Stimulated activated CD8-positive, alpha-beta memory T cell treated with anti-CD3 and anti-CD28 coated beads, Interleukin-7, amount 100 ng/mL, for 1 hour (primary cell): ENCODE results near the gene OCA2.
"Not testable (repeated sequence)": the region's sequence is repeated elsewhere in the genome, so short reads cannot be mapped to it uniquely, and the experiment has no call there.

Experiments
- DNase-seq, 2 donors: peaks; one replicate each; pipeline ENCODE4 v3.0.0-alpha.2; 2020; ENCODE audit warnings: low read depth in 2 of 2

Gene OCA2

DNA sequence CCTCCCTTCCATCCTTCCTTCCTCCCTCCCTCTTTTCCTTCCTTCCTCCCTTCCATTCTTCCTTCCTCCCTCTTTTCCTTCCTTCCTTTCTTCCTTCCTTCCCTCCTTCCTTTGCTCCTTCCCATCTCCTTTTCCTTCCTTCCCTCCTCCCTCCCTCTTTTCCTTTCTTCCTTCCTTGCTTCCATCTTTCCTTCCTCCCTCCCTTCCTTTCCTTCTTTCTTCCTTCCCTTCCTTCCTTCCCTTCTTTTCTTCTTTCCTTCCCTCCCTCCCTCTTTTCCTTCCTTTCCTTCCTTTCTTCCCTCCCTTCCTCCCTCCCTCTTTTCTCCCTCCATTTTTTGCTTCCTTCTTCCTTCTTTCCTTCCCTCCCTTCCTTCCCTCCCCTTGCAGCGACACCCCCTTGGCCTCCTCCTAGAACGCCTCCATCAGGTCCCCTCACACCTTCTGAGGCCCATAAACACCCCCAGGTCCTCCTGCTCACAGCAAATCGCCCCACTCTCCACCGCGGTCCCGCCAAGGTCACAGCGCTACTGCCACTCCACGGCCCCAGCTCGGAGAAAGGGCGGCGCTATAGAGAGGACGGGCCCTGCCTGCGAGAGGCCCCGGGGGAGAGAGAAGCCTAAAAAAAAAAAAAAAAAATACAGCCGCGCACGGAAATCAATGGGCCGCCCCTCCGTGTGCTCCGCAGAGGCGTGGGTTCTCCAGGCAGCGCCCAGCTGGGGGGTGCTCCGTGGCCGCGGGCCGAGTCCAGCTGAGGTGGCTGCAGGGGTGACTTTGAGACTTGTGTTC is 328.2 kb downstream of the OCA2 start:
- no peak for DNase-seq

DNA sequence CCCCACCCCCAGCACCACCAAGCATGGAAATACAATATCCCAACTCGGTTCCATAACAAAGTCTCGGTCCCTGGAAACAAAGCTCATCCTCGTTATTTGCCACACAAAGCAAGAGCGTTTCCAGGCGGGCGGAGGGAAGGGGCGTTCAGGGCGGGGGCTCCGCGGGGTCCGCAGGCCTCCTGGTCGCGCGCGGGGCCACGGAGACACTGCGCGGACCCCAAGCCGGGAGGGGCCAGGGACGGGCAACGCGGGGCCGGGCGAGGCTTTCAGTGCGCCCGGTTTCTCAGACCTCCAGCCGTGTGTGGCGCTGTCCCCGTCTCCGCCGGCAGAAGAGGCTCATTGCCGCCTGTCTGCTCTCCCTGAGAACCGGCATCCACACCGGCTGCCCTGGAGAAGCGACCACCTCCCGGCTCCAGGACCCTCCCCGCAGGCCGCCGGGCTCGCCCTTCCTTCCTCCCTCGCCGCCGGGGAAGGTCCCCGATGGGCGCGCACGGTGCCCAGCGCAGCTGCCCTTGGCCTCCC is 329.0 kb downstream of the OCA2 start:
- DNase-seq: no peak

DNA sequence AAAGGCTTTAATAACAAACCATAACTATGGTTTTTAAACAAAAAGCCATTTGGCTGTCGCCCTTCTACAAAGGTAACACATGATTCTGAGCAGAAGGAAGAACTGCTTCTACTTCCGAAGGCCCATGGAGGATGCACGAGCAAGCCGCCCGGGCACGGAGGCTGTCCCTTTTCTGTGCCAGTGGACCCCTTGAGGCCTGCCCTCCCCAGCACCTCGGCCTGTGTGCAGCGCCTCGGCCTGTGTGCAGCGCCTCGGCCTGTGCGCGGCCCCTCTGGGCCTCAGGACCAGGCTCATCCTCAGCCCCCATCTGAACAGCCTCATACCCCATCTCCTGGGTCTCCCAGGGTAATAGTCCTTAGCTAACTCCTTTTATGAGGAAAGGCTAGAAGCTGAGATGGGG is 329.5 kb downstream of the OCA2 start:
- no peak for DNase-seq

DNA sequence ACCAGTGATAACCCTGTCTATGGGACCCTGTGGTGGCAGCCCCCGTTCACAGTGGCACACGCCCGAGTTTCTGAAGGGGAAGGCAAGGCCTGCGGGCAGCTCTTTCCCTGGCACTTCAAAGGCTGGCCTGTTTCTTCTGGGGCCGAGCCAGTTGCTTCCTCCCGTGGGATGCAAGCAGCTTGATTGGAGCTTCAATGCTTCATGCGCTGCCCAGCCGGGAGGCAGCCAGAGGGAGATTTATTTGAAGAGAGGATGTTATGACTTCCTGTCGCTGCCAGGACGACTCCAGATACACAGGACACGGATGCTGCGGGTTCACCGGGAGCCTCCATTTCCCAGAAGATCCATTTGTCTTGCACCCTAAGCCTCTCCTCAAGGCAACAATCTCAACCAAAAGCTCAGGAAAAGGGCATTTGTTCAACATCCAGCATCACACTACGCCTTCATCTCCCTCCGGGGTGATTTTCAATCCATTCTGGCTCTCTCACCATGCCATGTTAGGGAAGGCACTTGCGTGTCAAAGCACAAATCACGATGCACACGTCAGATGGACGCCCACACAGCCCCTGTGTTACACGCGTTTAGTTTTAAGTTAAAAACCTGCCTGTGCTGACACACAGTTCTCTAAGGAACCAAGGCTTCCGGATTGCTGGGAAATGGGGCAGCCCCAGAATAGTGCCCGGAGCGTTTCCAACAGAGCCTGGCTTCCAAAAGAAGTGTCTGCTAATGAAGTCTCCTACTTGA is 330.2 kb downstream of the OCA2 start:
- DNase-seq: no peak

DNA sequence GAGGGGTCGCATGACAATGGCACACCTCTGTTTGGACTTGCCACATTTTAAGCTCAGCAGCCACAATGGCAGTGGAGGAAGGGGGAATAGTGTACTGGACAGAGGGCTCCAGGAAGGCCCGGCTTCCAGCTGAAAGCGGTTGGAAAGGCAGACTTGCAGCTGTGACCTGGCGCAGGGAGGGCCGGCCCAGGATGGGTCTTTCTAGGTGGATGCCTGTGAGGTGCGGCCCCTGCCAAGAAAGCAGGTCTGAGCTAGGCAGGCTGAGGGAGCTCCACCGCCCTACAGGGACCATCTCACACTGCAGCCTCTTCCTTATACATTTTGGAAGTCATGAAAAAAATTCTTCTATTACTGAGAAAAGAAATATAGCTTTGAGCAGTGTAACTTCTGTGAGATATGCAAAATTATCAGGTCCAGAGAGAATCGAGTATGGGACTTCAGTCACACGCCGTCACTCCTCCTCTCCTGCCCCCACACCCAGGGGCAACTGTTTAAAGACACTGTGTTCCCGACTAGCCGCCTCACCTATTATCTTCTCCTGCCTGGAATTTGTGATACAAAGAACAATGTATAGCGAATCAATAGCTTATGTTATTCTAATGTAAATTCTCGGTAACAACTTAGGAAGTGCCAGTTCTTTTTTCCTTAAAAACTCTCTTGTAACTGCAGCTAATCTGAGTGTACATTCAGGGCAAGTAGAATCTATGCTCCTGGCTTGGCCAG is 331.0 kb downstream of the OCA2 start:
- DNase-seq: no peak

DNA sequence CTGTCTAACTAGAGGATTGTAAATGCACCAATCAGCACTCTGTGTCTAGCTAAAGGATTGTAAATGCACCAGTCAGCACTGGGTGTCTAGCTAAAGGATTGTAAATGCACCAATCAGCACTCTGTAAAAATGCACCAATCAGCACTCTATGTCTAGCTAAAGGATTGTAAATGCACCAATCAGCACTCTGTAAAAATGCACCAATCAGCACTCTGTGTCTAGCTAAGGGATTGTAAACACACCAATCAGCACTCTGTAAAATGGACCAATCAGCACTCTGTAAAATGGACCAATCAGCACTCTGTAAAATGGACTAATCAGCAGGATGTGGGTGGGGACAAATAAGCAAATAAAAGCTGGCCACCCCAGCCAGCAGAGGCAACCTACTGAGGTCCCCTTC is 331.7 kb downstream of the OCA2 start:
- DNase-seq: not testable (repeated sequence)

DNA sequence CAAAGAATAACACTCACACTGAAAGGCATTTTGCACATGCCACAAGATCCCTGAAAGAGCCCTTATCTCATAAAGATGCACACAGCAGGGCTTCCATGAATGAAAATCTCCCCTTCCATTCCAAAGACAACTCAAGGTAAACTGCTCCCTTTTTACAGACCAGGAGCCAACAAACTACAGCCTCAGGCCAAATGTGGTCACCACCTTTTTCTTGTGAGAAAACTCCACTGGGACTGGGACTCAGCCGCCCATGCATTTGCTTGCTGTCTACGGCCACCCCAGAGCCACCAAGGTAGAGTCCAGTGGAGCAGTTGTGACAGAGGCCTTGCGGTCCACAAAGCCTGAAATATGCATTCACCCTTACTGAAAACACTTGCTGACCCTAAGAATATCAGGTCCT is 334.8 kb downstream of the OCA2 start:
- DNase-seq: no peak

DNA sequence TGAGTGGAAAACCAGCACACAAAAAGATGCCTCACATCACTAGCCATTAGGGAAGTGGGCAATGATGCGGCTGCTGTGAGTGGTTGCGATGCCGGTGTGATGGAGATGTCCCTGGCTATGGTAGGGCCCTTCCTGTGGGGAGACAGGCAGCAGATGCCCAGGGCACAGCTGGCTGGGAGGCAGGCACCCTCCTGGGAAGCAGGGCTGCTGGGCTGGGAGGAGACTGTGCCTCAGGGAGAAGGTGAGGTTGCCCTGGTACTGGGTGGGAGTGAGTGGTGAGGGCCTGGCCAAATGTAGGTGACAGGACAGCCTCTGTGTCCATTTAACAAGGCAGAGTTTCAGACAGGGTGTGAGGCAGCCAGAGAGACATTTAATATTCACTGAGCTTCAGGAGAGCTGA is 335.6 kb downstream of the OCA2 start:
- no peak for DNase-seq

DNA sequence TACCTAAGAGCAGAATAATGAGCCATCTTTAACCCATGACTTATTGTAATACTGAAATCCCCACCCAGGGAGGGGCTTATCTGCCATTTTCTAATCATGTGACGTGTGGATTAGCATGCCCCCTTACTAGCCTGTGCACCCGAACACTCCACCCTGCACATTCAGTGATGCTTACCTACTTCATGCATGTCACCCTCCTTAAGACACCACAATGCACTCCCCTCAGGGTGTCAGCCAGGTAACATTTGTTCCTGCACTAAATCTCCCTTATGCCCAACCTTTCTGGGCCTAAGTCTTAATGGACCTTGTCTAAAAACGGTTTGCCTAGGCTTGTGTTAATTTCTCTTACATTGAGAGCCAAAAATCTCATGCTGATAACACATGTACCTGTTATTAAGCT is 336.6 kb downstream of the OCA2 start:
- DNase-seq: no peak

DNA sequence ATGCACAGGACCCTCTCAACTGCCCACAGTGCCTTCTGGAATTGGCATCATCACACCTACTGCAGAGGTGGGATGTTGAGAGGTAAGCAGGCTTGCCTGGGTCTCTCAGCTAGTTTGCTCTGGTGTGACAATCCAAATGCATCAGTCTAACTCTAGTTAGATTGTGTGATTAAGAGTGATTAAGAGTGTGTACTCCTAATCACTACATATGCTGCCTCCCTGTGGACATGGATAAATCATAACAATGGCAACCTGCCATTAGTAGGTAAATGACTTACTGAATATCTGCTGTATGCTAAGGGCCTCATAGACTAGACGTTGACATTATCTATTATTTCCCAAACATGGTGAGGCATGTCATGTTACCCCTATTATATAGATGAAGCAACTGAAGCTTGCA is 342.1 kb downstream of the OCA2 start:
- no peak for DNase-seq

DNA sequence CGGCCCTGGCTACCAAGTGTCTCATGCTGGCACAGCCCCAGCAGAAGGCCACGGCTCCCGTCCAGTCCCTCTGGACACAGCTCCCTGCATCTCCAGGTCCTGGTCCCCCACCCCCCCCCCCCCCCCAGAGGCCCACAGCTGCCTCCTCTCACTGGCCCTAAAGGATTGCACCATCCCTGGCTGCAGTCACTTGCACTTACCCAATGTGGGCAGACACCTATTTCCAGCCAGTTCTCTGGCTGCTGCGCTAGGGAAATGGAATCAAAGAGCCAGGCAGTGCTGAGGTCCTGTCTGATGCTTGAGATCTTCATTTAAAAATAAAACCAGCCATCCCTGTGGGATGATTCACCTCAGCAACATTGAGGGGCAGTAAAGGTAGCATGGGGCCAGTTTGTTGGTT is 346.4 kb downstream of the OCA2 start:
- no peak for DNase-seq

DNA sequence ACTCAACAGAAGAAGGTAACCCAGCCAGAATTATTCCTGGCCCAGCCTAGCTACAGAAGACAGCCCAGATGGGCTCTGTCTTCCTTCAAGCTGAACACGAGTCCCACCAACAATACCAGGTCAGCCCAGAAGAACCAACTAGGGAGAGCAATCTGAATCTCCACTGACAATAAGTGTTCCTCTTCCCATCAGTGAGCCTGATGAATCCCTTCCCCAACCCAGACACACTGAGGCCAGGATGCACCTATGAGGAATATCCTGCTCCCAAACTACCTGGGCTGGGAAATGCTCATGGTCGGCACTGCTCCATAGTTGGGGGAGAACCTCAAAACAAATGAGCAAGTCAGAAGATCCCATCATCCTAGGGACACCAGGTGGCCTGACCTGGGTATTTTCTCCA is 351.1 kb downstream of the OCA2 start:
- no peak for DNase-seq

DNA sequence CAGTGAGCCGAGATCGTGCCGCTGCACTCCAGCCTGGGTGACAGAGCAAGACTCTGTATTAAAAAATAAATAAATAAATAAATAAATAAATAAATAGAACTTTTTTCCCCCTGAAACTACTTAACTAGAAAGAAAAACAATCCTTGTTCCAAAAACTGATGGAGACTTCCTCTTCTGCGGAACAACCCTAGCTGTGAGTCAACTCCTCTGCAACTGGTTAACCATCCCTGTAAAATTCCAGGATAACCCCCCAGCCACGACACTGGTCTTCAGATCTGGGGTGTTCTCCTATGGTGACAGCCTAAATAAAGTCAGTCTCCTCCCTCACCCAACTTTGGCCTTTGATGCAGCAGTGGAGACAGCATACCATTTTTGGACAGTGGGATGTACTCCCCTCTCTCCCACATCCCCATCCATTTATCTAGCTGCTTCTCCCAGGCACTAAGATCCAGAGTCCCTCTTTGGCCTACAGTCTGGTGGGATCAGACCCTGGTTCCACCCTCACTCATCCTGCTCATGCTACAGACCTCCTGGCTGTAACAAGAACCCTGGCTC is 352.6 kb downstream of the OCA2 start:
- DNase-seq: no peak

DNA sequence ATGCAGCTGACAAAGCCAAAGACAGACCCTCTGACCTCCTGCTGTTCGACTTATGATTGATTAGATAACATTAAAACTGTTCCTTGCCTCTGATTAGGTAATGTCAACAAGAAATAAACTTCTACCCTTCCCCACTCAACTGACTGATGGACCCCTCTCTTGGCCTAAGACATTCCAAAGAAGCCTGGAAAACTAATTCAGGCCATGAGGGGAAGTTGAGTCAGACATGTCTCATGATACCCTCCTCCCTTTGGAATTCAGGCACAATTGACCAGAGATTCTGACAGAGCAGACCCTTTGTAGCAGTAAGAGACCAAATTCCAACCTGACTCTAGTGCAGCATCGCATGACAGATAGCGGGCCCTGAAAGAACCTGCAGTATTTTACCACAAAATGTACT is 354.5 kb downstream of the OCA2 start:
- DNase-seq: no peak

DNA sequence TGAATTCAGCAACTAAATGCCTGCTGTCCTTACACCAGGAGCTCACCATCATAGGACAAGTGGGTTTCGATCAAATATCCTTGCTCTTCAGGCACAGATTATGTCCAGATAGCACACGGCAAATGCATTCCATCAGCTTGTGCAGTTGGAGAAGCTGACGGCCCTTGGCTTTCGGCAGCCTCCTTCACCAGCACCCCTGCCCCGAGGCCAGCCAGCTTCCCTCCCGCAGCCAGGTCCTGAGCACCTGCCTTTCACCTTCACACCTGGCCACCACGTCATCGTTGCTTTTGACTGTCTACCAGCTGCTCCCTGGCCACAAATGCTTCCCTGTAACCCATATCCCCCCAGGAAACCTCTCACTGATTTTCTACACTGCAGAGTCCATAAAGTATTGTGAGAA is 355.5 kb downstream of the OCA2 start:
- DNase-seq: no peak

DNA sequence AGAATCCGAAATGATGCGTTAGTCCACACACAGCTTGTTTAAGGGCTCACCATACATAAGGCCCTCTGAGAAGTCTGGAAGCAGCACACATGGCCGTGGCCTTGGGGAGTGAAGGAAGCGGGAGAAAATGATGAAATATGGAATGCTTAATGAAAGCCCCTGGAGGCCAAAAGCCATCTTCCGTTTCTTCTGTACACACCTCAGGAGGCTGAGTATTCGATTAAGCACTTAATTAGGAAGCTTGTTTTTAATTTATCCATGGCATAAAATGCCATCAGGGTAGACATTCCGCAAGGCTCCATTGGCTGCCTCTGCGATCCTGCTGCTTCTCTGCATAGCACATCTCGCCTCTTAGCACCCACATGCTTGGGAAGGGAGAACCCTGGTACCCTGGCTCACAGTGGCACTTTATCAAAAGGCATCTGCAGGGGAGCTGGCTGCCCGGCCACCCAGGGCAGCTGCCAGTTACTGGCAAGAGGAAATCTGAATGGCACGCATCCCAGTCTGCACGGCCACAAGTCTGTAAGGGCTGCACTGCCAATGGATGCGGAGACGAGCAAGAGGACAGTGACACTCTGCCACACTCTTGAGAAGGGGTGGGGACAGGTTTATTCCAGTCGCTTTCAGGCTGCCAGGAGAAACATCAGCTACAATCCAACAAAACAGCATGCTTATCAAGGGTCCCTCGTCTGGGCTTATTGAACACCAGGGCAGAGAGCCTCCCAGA is 356.2 kb downstream of the OCA2 start:
- DNase-seq: no peak

DNA sequence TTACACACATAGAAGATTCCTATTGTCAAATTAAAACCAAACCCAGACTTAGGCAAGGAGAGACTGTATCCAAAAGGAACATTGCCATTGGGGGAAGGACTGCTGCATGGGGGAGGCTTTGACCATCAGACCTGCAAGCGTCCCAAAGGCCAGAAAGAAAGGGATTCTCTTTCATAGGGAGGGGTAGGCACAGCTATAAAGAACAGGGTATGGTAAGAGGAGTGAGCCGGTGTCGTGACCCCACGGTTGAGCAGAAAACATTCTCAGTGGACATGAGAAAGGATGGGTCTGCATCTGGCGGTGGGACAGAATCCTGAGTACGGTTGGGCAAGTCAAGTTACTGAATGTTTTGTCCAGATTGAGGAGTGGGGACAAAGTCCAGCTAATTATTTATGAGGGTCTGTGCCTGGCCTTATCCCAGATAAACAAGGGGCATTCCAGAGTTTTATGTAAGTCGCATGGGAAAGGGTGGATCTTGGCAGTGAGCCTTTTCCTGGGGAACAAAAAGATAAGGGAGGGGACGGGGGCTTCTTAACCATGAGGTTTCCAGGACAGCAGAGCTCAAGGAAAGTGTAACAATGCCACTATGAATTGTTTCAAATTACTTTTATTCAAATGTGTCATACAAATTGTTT is 357.8 kb downstream of the OCA2 start:
- no peak for DNase-seq

DNA sequence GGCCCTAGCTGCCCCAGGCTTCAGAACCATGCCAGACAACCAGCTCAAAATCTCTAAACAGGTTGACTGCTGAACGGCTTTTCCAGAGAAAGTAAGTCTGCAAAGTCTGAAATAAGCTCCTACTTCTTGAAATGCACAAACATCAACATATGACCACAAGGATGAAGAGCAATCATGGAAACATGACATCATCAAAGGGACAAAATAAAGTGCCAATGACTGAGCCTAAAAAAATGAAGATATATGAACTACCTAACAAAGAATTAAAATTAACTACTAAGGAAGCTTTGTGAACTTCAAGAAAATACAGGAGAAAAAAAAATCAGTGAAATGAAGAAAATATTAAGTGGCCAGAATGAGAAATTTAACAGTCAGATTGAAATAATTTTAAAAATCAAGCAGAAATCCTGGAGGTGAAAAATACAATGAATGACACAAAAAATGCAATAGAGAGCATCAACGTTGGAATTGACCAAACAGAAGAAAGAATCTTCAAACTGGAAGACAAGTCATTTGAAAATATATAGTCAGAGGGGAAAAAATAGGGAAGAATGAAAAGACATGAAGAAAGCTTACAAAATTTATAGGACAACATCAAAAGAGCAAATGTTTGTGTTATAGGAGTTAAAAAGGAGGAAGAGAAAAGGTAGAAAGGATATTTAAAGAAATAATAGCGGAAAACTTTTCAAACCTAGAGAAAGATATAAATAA is 364.2 kb downstream of the OCA2 start:
- no peak for DNase-seq

DNA sequence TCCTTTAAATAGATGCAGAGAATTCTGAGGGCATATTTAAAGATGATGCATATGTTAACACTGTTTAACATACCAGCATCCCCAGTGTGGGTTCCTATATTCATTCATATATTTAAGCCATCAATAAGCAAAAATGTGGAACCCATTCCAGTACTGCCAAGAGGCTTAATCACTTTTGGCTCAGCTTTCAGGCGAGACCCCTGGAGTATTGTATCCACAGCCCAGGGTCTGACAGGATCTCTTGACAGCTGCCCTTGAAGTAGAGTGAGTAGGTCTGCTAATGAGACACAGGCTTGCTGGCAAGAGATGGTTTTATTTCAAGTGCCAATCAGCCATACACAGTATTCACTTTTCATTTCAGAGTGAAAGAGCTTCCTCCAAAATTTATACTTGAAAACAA is 367.3 kb downstream of the OCA2 start:
- no peak for DNase-seq

DNA sequence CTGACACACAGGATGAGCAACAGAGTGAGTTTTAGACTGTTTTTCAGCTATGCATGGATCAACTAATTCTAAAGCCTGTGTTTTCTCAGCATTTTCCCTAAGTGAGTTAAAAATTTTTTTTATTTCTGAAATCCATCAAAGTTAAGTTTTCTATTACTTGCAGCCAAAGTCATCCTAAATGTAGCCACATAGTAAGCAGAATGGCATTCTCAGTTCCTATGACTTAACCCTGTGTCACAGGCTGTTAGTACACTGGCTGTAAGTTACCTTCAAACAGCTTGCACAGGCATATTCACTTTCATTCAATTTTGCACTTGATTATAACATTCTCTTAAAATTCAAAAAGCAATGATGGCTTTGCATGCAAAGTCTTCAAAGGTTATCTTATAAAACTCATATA is 368.2 kb downstream of the OCA2 start:
- DNase-seq: no peak
